Measurements from ENCODE around the gene TBATA.

Gene TBATA

GRCh38 chr10:70809011-70809611, 23.9 kb upstream of the TBATA start:
- no peak for DNase-seq (ENCODE audit: low read depth in 3 of 3, low spot score in 1 of 3)

GRCh38 chr10:70807556-70807955, 22.4 kb upstream of the TBATA start:
- DNase-seq (ENCODE audit: low read depth in 3 of 3, low spot score in 1 of 3) = no peak

- no peak for DNase-seq (ENCODE audit: low read depth in 3 of 3, low spot score in 1 of 3)
Measured at GRCh38 chr10:70806841-70807240, 21.7 kb upstream of the TBATA start.

- no peak for DNase-seq (ENCODE audit: low read depth in 3 of 3, low spot score in 1 of 3)
Measured at GRCh38 chr10:70805619-70806215, 20.5 kb upstream of the TBATA start.

GRCh38 chr10:70804421-70804808, 19.2 kb upstream of the TBATA start:
- DNase-seq (ENCODE audit: low read depth in 3 of 3, low spot score in 1 of 3) = no peak

- no peak for DNase-seq (ENCODE audit: low read depth in 3 of 3, low spot score in 1 of 3)
Measured at GRCh38 chr10:70803775-70804420, 18.7 kb upstream of the TBATA start.

- no peak for DNase-seq (ENCODE audit: low read depth in 3 of 3, low spot score in 1 of 3)
Measured at GRCh38 chr10:70801854-70802253, 16.7 kb upstream of the TBATA start.

- no peak for DNase-seq (ENCODE audit: low read depth in 3 of 3, low spot score in 1 of 3)
Measured at GRCh38 chr10:70799124-70799523, 13.9 kb upstream of the TBATA start.

- no peak for DNase-seq (ENCODE audit: low read depth in 3 of 3, low spot score in 1 of 3)
Measured at GRCh38 chr10:70797840-70798239, 12.7 kb upstream of the TBATA start.

- no peak for DNase-seq (ENCODE audit: low read depth in 3 of 3, low spot score in 1 of 3)
Measured at GRCh38 chr10:70795613-70796012, 10.4 kb upstream of the TBATA start.

GRCh38 chr10:70791386-70792039, 6.3 kb upstream of the TBATA start:
- no peak for DNase-seq (ENCODE audit: low read depth in 3 of 3, low spot score in 1 of 3)

GRCh38 chr10:70786799-70787415, 1.7 kb upstream of the TBATA start:
- DNase-seq (ENCODE audit: low read depth in 3 of 3, low spot score in 1 of 3) = no peak

- DNase-seq (ENCODE audit: low read depth in 3 of 3, low spot score in 1 of 3) = no peak
Measured at GRCh38 chr10:70784471-70784870, 706 bp downstream of the TBATA start.

- DNase-seq (ENCODE audit: low read depth in 3 of 3, low spot score in 1 of 3) = no peak
Measured at GRCh38 chr10:70784016-70784415, 1.2 kb downstream of the TBATA start.

- DNase-seq (ENCODE audit: low read depth in 3 of 3, low spot score in 1 of 3) = no peak
Measured at GRCh38 chr10:70782746-70783680, 2.2 kb downstream of the TBATA start.

- no peak for DNase-seq (ENCODE audit: low read depth in 3 of 3, low spot score in 1 of 3)
Measured at GRCh38 chr10:70782086-70782745, 3.0 kb downstream of the TBATA start.

GRCh38 chr10:70781461-70782051, 3.6 kb downstream of the TBATA start:
- DNase-seq (ENCODE audit: low read depth in 3 of 3, low spot score in 1 of 3) = no peak

GRCh38 chr10:70780772-70781171, 4.4 kb downstream of the TBATA start:
- DNase-seq (ENCODE audit: low read depth in 3 of 3, low spot score in 1 of 3) = no peak

GRCh38 chr10:70780370-70780760, 4.8 kb downstream of the TBATA start:
- DNase-seq (ENCODE audit: low read depth in 3 of 3, low spot score in 1 of 3) = no peak
